Central memory CD4-positive, alpha-beta T cell (primary cell): Measurements from ENCODE around the gene C1R.

Source experiments
- DNase-seq: peaks from one replicate; pipeline ENCODE4 v3.0.0; 2022

Gene C1R

GRCh38 chr12:7096006-7096932, 4.0 kb upstream of the C1R start:
- DNase-seq = no peak

- no peak for DNase-seq
These were observed 1.6 kb upstream of the C1R start for GRCh38 chr12:7093892-7094291.

- no peak for DNase-seq
These were observed 1.2 kb upstream of the C1R start for GRCh38 chr12:7093486-7093885.

GRCh38 chr12:7092986-7093460, 778 bp upstream of the C1R start:
- no peak for DNase-seq

GRCh38 chr12:7091660-7092228, 501 bp downstream of the C1R start:
- DNase-seq = no peak

GRCh38 chr12:7091171-7091570, 1.1 kb downstream of the C1R start:
- no peak for DNase-seq

GRCh38 chr12:7090222-7090998, 1.8 kb downstream of the C1R start:
- DNase-seq = no peak

- DNase-seq = no peak
These were observed 2.9 kb downstream of the C1R start for GRCh38 chr12:7089196-7089871.

GRCh38 chr12:7083125-7083524, 9.1 kb downstream of the C1R start:
- no peak for DNase-seq

- DNase-seq = no peak
These were observed 11.2 kb downstream of the C1R start for GRCh38 chr12:7081037-7081436.

GRCh38 chr12:7079826-7080125, 12.5 kb downstream of the C1R start:
- DNase-seq = no peak

- DNase-seq = no peak
These were observed 14.1 kb downstream of the C1R start for GRCh38 chr12:7078163-7078562.

GRCh38 chr12:7076493-7076892, 15.8 kb downstream of the C1R start:
- DNase-seq = no peak

- no peak for DNase-seq
These were observed 16.3 kb downstream of the C1R start for GRCh38 chr12:7075939-7076338.

GRCh38 chr12:7075518-7075917, 16.7 kb downstream of the C1R start:
- DNase-seq = no peak

- no peak for DNase-seq
These were observed 18.3 kb downstream of the C1R start for GRCh38 chr12:7073946-7074345.

GRCh38 chr12:7072554-7072953, 19.7 kb downstream of the C1R start:
- DNase-seq = no peak

GRCh38 chr12:7072035-7072434, 20.2 kb downstream of the C1R start:
- DNase-seq = no peak

- DNase-seq = no peak
These were observed 22.9 kb downstream of the C1R start for GRCh38 chr12:7069386-7069785.

GRCh38 chr12:7068994-7069346, 23.3 kb downstream of the C1R start:
- DNase-seq = no peak

- DNase-seq = no peak
These were observed 23.8 kb downstream of the C1R start for GRCh38 chr12:7068240-7068993.

- no peak for DNase-seq
These were observed 25.1 kb downstream of the C1R start for GRCh38 chr12:7067096-7067495.
